Spleen (tissue), 7 donors: ENCODE results near the gene SORCS2.

Experiments used
- CTCF ChIP-seq, 11 experiments: fragments of 200-600 bp in 7 of 11; fragments of 450-650 bp in 4 of 11; sonication (generic) in 4 of 11; IDR thresholded peaks in 8 of 11; conservative IDR thresholded peaks in 3 of 11; 1 replicate in 7 of 11; 2 replicates in 4 of 11; pipeline versions ENCODE4 v1.4.0 to v1.8.0; 2016 to 2021; ENCODE audit warnings: antibody characterized with exemption in 11 of 11, inconsistent platforms in 4 of 11, mild to moderate bottlenecking in 1 of 11
- POLR2AphosphoS5 ChIP-seq, 3 donors: sonication (generic); formaldehyde crosslinking; IDR thresholded peaks; one replicate each; pipeline ENCODE4 v1.5.1; 2017; ENCODE audit warnings: antibody characterized with exemption in 3 of 3
- donor health status: DM: no; HTN: no; CAD: no; lungs with moderate emphysema.
- donor health status: DM: no; HTN: no; CAD: no.
- donor health status: DM: no; HTN: no; CAD: no.

DNA sequence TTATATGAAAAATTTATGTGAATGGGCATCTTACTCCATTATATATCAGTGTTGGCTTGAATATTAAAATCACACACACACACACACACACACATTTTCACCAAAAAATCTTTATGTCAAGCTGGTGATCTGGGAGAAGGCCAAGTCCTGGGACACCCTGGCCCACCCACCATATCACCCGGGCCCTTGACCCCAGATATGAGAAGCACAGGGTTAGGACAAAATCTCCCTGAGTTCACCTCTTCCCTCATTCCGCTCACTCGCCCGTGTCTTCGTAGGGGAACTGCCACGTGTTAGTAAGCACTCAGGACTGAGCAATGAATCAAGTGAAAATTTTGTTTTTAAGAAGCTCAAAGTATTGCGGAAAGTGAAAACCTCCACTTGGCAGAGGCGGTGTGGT is 346.2 kb downstream of the SORCS2 start:
- TF ChIP-seq CTCF (IDR thresholded peaks at IDR 0.05 in 8 of 11, conservative IDR thresholded peaks at IDR 0.05 in 3 of 11) (no peak), POLR2AphosphoS5 (IDR thresholded peaks at IDR 0.05) (no peak)
